Endothelial cell of umbilical vein (primary cell): Measurements from ENCODE around the gene ST6GAL1. TPM values are rescaled to one million over a fixed set of nuclear protein-coding genes. Genes with fewer than 3 reads are reported as not detected.

Experiments
- BruUV-seq: library from RNA; stranded (reverse); fragments of 400-500 nt; replicated peaks from 2 replicates; lab custom pipeline; 2021; lab: Mats Ljungman, UMichigan
- CTCF ChIA-PET: fragments of 300-600, 350-600 bp; sonication (Branson Sonifier 250); formaldehyde crosslinking; loops from one replicate; lab custom pipeline; 2021; ENCODE audit warnings: antibody characterized with exemption, inconsistent platforms; lab: Charles Lee
- POLR2A ChIA-PET: fragments of 300-600, 350-600 bp; sonication (Branson Sonifier 250); formaldehyde crosslinking; loops from one replicate; lab custom pipeline; 2021; ENCODE audit warnings: antibody characterized with exemption, inconsistent platforms; lab: Charles Lee
- DNase-seq: peaks from one replicate; pipeline ENCODE4 v3.0.0-alpha.2; 2011; ENCODE audit warnings: low read depth, low spot score
- FAIRE-seq: peaks from 2 replicates; lab custom pipeline; 2011; peaks lifted over from hg19 to GRCh38; lab: Jason Lieb, UNC
- H2AFZ ChIP-seq: 2 replicates; pipeline ENCODE4 v1.6.0; 2012; ENCODE audit warnings: low read depth, low read length, control low read depth, inconsistent platforms
- H3K27ac ChIP-seq: 2 replicates; pipeline ENCODE4 v1.5.1; 2011; ENCODE audit warnings: low read depth, mild to moderate bottlenecking, control low read depth, low read length, moderate library complexity; ENCODE audit not compliant: insufficient read depth
- H3K27me3 ChIP-seq, 2 experiments: 2 replicates each; pipeline versions ENCODE4 v1.6.0 to v1.6.1; 2011; ENCODE audit warnings: low read length in 2 of 2, mixed read lengths in 1 of 2; ENCODE audit not compliant: control insufficient read depth in 2 of 2, insufficient read depth in 2 of 2
- H3K36me3 ChIP-seq, 2 experiments: 2 replicates in 1 of 2; 3 replicates in 1 of 2; pipeline ENCODE4 v1.5.1; 2011; ENCODE audit warnings: low read length in 2 of 2, mild to moderate bottlenecking in 1 of 2, moderate library complexity in 1 of 2; ENCODE audit not compliant: control insufficient read depth in 2 of 2, insufficient read depth in 2 of 2; ENCODE audit errors: extremely low read depth in 1 of 2
- H3K4me1 ChIP-seq: 3 replicates; pipeline ENCODE4 v1.5.1; 2011; ENCODE audit warnings: mild to moderate bottlenecking, low read length; ENCODE audit not compliant: control insufficient read depth, insufficient read depth; ENCODE audit errors: extremely low read depth
- H3K4me2 ChIP-seq: 2 replicates; pipeline ENCODE4 v1.6.1; 2011; ENCODE audit warnings: low read length, control low read depth, mixed read lengths; ENCODE audit not compliant: insufficient read depth
- H3K4me3 ChIP-seq, 3 experiments: fragments of 200-600 bp in 1 of 3; sonication (generic), shearing (Covaris generic) in 1 of 3; replicated peaks in 1 of 3; 2 replicates each; pipeline ENCODE4 v1.5.1; 2011 to 2016; ENCODE audit warnings: control low read depth in 3 of 3, low read length in 3 of 3, mild to moderate bottlenecking in 2 of 3, inconsistent platforms in 1 of 3, low read depth in 1 of 3, moderate library complexity in 1 of 3; ENCODE audit not compliant: insufficient read depth in 1 of 3
- H3K79me2 ChIP-seq: 2 replicates; pipeline ENCODE4 v1.6.0; 2012; ENCODE audit warnings: low read length, inconsistent platforms; ENCODE audit not compliant: control insufficient read depth, insufficient read depth
- H3K9ac ChIP-seq: replicated peaks from 2 replicates; pipeline ENCODE3; 2011; ENCODE audit warnings: low read length, control low read depth; ENCODE audit not compliant: insufficient read depth; ENCODE audit errors: extremely low read depth
- H3K9me1 ChIP-seq: replicated peaks from 3 replicates; pipeline ENCODE4 v1.6.0; 2011; ENCODE audit warnings: mild to moderate bottlenecking, low read length; ENCODE audit not compliant: control insufficient read depth, insufficient read depth; ENCODE audit errors: extremely low read depth
- H3K9me3 ChIP-seq: replicated peaks from 2 replicates; pipeline ENCODE4 v1.5.1; 2012; ENCODE audit warnings: low read length, inconsistent platforms; ENCODE audit not compliant: control insufficient read depth, insufficient read depth
- H4K20me1 ChIP-seq: replicated peaks from 2 replicates; pipeline ENCODE3; 2011; ENCODE audit warnings: mild to moderate bottlenecking, low read length; ENCODE audit not compliant: control insufficient read depth, insufficient read depth; ENCODE audit errors: extremely low read depth
- CTCF ChIP-seq, 2 donors: IDR thresholded peaks; 1 replicate in 1 of 2; 2 replicates in 1 of 2; pipeline ENCODE4 v1.5.1; 2011; ENCODE audit warnings: low read length in 2 of 2, mild to moderate bottlenecking in 2 of 2, moderate library complexity in 2 of 2, control low read depth in 1 of 2, inconsistent platforms in 1 of 2, low read depth in 1 of 2; ENCODE audit not compliant: insufficient read depth in 1 of 2; ENCODE audit errors: extremely low read depth in 1 of 2
- EZH2 ChIP-seq: IDR thresholded peaks from 2 replicates; pipeline ENCODE4 v1.6.1; 2012; ENCODE audit warnings: borderline replicate concordance, low read depth, mild to moderate bottlenecking, moderate library complexity, low read length, inconsistent platforms; ENCODE audit not compliant: severe bottlenecking
- FOS ChIP-seq: IDR thresholded peaks from 2 replicates; pipeline ENCODE4 v1.6.1; 2011; ENCODE audit warnings: mild to moderate bottlenecking, low read length, moderate library complexity, borderline replicate concordance; ENCODE audit not compliant: insufficient read depth
- GATA2 ChIP-seq: IDR thresholded peaks from 2 replicates; pipeline ENCODE4 v1.7.0; 2011; ENCODE audit warnings: low read depth, mild to moderate bottlenecking, moderate library complexity, mixed read lengths, low read length; ENCODE audit not compliant: insufficient read length, insufficient read depth
- JUN ChIP-seq: IDR thresholded peaks from 2 replicates; pipeline ENCODE4 v1.6.1; 2011; ENCODE audit warnings: borderline replicate concordance, low read depth; ENCODE audit not compliant: insufficient read length, insufficient read depth
- MAX ChIP-seq: IDR thresholded peaks from 2 replicates; pipeline ENCODE4 v1.6.1; 2011; ENCODE audit not compliant: insufficient read depth, insufficient read length
- MYC ChIP-seq: IDR thresholded peaks from one replicate; pipeline ENCODE4 v1.6.1; 2011; ENCODE audit warnings: mild to moderate bottlenecking, low read depth, low read length
- POLR2A ChIP-seq: IDR thresholded peaks from 2 replicates; pipeline ENCODE4 v1.6.1; 2012; ENCODE audit warnings: low read depth, mild to moderate bottlenecking, control low read depth, low read length
- POLR2AphosphoS5 ChIP-seq: IDR thresholded peaks from 2 replicates; pipeline ENCODE4 v1.6.1; 2012; ENCODE audit warnings: low read depth, mild to moderate bottlenecking, control low read depth, low read length, moderate library complexity; ENCODE audit not compliant: insufficient read depth
- dilution Hi-C: fragments of 300-500 bp; cut with MboI; formaldehyde crosslinking; loops from one replicate; pipeline ENCODE4 v1.15.0; 2019; ENCODE audit warnings: low sequenced_read_pairs; ENCODE audit not compliant: extremely low pct_ligation_motif_present
- intact Hi-C: fragments of 100-400 bp; cut with micrococcal nuclease; formaldehyde crosslinking; loops from one replicate; pipeline ENCODE4 v1.10.0; 2022
- polyA plus RNA-seq, 4 experiments: library from polyadenylated mRNA; depleted of rRNA in 3 of 4; stranded (reverse) in 3 of 4; unstranded in 1 of 4; fragments of >200 nt; gene quantifications; 2 replicates each; pipeline versions ENCODE4 v1.2.1 to v1.2.3, GENCODE V29; 2011 to 2012; ENCODE audit warnings: missing spikeins in 1 of 4
- total RNA-seq: library from RNA; stranded (reverse); gene quantifications from 2 replicates; pipeline ENCODE4 v1.2.3, GENCODE V29; 2021

Gene ST6GAL1
- total and polyA plus RNA-seq, 2 donors (not counting 3 experiments of a cell fraction or from before 2014, with no cell fraction given) = 63.9 to 101 TPM

GRCh38 chr3:187017511-187018230, 87.3 kb downstream of the ST6GAL1 start:
- no peaks in the 10 kb centered on the region for H3K9me3 ChIP-seq
- ChIA-PET POLR2A (no interaction called here), CTCF (interaction anchor here (0.8 to 2.3 kb wide), 5 partner anchors 9 to 168 kb away, joined by 3 to 7 read pairs (median 5); partner anchors contain the start of gene RPL39L)
- no peak overlapping the region for H3K9ac ChIP-seq
- no peaks in the 10 kb centered on the region for H4K20me1 ChIP-seq
- peaks cover 50% of the 10 kb centered on the region for H3K4me1 ChIP-seq
- TF ChIP-seq CTCF (IDR thresholded peaks at IDR 0.05; ENCODE audit: extremely low read depth in 1 of 2, insufficient read depth in 1 of 2, low read depth in 1 of 2, low read length in 2 of 2) (no peak), FOS (no peak), MAX (no peak), GATA2 (no peak), JUN (no peak), POLR2AphosphoS5 (no peak), MYC (no peak), EZH2 (no peak), POLR2A (no peak)
- dilution Hi-C loops (no loop called here), intact Hi-C loops (loop anchor here (1.0 to 5.0 kb wide), 3 partner anchors 27 to 170 kb away; partner anchors contain the start of gene ST6GAL1)
- no peaks in the 10 kb centered on the region for H3K79me2 ChIP-seq
- no peaks in the 10 kb centered on the region for H3K27me3 ChIP-seq
- no TSS peak for BruUV-seq
- no peak for FAIRE-seq
- H3K36me3 ChIP-seq = no peaks in the 10 kb centered on the region
- no peak overlapping the region for H3K4me3 ChIP-seq
- H2AFZ ChIP-seq = no peak overlapping the region
- H3K9me1 ChIP-seq = no peaks in the 10 kb centered on the region
- no peak overlapping the region for H3K4me2 ChIP-seq
- DNase-seq = peak; percentile 81
- peak overlapping the region; percentile 43 for H3K27ac ChIP-seq
